ENCODE results near the gene GPR176.
"Not testable (repeated sequence)": the region's sequence is repeated elsewhere in the genome, so short reads cannot be mapped to it uniquely, and the experiment has no call there.

GPR176 gene

DNA sequence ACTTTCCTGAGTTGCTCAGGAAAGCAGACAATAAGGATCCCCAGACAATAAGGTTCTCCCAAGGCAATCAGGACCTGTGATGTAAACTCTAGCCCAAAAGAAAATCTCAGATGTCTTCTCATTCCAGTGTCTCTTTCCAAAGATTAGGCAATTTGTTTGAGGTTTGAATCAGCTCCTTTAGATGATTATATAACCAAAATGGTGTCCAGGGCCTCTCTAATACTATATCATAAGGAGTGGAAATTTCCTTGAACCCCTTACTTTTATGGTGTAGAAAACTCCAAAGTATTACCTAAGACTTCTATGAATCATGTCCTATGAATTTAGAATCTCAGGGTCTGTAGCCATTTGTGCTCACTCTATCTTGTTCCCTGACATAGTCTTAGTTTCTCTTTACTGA, 65.9 kb downstream of the GPR176 start:
- no peak for DNase-seq

DNA sequence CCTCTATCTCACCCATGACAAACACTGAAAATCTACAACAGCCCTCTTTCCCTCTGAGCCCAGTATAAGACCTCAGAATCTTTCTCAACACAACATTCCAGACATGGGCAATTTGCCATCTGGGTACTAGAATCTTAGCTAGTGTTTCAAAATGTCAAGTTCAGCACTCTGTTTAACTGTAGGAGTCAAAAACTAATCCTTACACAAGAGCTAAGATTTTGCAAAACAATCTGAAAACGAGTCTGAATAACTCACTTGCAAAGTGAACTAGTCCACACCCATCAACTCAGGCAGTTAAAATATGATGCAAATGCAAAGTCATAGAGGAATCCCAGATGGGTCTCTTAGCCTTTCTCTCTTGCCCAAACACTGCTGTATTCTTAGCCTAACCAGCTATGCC, 67.8 kb downstream of the GPR176 start:
- DNase-seq, result no peak

DNA sequence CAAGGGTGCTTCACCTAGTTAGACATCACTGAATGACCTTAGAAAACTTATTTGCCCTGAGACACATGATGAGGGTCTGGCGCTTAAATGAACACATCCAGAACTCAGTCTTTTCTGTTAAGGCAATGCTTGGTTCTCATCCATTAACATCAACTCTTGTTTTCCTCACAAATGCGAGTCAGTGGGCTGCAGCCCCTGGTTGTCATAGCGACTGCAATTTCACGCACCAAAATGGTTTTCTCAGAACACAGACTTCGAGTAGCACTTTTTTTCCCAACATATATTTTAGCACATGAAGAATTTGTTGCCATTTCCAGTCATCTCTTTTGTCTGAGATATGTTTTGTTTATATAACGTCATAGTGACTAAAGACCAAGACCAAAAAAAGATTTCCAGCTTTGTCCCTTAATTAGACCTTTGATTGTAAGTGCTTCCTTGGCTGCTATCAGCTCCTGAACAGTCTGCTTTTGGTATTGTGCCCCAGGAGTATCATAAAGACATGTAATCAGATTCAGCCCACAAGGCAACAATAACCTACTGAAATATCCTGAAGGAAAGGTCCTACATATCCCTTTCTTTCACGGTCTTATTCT, 68.5 kb downstream of the GPR176 start:
- no peak for DNase-seq

DNA sequence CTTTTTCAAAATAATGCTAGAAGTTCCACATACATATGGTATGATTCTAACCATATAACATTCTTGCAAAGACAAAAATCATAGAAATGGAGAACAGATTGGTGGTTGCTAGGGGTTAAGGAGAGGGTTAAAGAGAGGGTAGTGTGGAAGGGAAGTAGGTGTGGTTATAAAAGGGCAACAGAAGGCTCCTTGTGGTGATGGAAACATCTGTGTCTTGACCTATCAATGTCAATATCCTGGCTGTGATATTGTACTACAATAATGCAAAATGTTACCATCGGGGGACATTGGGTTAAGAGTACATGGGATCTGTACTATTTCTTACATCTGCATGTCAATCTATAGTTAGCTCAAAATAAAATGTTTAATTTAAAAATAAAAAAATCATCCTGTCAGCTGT, 69.6 kb downstream of the GPR176 start:
- no peak for DNase-seq

DNA sequence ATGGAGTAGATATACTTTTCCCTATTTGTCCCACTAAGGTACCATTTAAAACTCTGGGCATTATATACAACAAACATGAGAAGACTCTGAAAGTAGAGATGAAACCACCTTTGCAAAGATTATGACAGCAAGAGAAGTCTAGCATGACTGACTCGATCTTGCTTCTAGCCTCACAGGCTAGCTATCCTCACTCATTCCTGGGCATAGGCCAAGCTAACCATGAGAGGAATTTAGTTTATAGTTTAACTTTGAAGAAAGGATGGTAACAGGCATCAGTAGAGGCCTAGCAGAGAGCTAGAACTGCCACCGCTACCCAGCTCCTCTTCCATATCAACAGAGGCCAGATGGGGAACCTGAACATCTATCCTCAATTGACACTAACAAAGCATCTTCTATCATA, 74.0 kb downstream of the GPR176 start:
- DNase-seq, result no peak

DNA sequence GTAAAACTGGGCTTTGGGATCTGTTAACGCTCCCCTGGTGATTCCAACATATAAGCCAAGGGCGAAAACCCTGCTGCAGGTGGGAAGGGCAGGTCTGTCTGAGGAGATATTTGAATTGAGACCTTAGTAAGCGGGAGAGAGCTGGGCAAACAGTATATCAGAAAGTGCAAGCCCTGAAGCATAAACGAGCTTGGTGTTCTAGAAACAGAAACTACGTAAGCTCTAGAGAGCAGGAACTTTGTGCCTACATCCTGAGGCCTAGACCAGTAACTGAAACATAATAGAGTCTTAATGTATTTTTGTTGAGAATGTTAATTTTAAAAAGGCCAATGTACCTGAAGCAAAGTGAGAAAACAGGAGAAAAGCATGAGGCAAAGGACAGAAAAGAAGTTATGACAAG, 74.5 kb downstream of the GPR176 start:
- no peak for DNase-seq

DNA sequence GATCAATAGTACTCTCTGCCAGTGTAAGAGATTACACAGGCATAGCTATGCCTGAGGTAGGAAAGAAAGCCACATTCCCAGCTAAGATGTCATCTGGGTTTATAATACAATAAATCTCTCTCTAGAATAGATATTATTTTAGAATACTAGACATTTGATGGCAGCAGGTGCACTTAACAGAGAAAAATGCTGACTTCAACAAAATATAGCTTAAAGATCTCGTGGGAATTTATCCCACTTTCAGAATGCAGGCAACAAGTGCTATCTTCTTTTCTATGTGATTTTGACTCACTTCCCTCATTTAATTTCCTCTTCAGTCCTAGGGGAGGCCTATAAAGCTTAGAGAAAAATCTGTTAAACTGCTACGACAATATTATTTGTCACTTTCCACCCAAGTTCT, 76.5 kb downstream of the GPR176 start:
- DNase-seq, result no peak

DNA sequence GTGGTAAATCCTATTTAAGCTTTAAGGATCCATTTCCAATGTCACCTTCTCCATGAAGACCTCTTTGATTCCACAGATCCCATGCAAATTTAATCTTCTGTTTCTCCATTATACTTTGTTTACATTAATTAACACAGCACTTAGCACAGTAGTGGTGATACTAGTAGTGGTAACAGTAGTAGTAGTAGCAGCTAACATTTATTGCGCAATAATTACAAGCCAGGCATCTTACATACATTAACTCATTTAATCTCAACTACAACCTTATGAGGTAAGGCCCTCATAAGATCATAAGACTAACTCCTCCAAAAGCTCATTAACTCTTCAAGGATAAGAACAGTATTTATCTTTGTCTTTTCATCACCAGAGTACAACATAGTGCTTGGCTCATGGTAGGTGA, 82.6 kb downstream of the GPR176 start:
- no peak for DNase-seq

DNA sequence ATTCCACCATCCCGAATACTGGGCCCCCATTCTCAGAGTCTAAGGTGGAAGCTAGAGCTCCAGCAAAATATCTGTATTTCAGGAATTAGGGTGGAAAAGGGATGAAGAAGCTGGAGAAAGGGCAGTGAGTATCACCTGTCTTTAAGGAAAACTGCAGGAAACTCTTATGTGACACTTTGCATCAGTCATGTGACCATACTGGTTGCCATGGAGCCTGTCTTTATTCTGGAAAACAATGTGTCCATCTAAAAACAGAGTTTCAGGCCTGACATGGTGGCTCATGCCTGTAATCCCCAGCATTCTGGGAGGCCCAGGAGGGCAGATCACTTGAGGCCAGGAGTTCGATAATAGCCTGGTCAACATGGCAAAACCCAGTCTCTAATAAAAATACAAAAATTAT, 84.5 kb downstream of the GPR176 start:
- no peak for DNase-seq

DNA sequence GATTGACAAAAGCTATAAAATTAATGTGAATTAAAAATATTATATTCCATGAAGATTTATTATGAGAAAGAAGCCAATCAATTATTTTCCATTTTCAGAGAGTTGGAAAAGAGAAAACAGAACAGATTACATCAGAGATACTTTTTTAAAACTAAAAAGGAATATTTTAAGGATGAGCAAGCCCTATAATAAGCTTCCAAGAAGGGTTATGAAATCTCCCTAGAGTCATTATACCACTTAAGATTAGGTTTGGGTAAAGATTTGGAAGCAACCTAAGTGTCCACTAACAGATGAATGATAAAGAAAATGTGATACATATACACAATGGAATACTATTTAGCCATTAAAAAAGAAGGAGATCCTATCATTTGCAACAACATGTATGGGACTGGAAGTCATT, 85.8 kb downstream of the GPR176 start:
- DNase-seq, result no peak

DNA sequence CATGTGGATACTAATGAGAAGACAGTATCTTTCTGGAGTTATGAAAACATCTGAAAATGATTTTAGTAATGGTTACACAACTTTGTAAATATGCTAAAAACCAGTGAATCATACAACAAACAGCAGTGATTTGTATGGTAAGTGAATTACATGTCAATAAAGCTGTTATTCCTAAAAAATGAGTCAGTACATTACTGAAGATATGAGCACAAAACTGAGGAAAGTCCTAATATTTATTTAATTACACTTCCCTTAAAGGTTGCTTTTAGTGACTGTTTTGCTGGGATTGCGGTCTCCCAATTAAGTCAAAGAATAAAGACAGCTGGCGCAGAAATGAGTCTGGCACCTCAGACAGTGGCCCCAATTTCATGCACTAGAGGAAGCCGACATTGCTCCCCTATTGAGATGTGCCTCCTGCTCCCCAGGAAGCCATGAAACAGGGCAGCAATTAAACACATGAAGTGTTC, 86.5 kb downstream of the GPR176 start:
- DNase-seq, result no peak

DNA sequence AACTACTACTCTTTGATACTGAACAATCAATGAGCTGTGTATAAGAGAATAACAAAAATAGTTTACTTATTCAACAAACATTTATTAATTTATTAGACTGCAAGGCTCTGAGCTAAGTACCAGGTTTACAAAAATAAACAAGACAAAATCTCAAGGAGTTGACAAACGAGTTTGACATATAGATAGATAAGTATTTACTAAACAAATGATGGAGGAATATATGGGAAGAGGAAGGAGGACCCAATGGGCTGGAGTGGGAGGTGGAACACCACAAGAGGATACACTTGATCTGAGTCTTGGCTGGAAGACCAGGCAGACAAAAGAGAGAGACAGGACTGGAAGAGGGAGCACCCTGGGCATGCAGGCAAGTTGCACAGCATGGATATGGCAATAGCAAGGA, 89.9 kb downstream of the GPR176 start:
- DNase-seq, result no peak

DNA sequence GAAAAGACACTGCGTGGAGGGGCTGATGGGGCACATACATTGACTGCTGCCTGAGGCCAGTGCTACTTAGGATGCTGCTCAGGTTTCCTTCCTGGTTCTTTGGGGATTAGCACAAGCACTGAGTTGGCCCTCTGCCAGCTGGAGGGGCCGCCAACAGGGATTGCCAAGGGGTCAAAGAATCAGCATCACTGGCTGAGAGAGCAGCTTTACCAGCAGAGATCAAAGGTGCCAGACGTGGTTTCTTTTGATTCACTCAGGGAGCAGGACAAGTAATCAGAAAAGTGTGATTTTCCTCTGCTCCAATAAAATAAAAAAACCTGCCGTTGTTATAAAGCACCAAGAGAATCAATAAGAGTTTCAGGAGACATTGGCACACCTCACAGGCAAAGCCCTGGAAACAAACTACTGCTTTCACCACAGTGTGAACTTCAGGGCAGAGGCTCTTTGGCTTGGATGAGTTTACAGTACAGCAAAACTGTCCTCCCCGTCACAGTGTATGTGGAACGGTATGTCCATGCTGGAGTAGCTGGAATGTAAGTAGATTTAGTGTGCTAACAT, 91.6 kb downstream of the GPR176 start:
- DNase-seq, result no peak

DNA sequence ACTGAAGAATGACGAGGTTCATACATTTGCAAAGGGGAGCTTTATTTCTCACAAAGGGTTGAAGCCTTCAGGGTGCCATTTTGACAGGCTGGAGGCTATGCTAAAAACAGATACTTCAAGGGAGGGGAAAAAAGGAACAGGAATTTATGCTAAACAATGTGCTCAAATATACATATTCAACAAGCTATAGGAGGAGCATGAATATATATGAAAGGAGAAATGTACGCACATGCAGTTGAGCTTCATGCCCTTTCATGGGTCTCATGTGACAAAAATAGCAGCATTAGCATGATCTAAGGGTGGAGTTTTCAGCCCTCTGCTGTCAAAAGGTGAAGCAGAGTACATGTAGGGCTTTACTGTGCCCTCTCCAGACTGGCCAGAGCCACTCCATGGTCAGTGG, 93.1 kb downstream of the GPR176 start:
- no peak for DNase-seq

DNA sequence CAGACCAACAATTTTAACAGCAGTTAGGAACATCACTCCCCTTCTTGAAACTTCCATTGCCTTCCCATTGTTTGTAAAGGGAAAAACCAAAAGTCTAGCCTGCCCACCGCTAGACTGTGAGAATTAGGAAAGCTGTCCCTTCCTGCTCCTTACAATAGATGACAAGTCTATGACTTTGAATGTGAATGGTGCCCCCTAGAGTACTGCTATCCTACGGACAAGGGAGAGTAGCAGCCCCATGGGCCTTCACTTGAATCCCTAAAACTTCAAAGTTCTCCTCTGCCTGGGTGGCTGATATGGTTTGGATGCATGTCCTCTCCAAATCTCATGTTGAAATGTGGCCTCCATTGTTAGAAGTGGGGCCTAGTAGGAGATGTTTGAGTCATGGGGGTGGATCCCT, 96.4 kb downstream of the GPR176 start:
- DNase-seq, result no peak

DNA sequence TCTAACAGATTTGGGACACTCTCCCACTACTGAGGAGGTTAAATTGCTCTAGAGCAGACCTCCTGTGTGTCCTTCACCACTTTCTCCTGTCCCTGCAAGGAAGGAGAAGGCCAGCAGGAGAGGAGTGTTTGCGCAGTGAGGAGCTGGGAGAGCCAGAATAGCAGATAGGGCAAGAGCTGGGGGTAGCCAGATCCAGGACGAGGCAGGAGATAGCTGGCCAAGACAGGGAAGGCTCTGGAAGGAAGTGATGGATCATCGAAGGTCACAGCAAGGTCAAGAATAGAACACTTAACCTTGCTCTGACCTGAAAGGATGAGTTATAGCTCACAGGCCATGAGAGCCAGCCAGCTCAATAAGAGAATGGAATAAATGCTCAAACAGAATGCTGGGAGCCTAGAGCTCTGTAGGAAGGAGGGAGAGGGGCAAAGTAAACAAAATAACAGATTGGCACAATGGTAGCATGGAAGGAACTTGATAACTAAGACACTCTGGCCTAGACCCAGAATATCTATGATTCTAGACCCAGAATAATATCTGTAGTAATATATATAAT, 99.9 kb downstream of the GPR176 start:
- no peak for DNase-seq

DNA sequence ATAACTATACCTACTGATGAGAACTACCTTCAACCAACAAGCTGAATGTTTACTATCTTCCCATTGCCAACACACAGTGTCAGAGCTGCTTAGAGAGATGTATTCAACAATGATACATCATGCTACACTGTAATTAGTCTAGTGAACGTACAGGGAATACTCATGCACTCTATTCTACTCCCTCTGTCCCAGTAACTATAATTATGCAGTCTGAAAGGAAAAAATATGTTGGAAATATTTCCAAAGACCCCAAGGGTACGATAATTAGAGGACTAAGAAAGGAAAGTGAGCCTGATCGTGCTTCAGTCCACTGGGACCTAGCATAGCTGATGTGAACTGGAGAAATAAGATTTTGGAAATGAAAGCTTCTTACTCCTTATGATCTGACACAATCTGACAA, 100.5 kb downstream of the GPR176 start:
- no peak for DNase-seq

DNA sequence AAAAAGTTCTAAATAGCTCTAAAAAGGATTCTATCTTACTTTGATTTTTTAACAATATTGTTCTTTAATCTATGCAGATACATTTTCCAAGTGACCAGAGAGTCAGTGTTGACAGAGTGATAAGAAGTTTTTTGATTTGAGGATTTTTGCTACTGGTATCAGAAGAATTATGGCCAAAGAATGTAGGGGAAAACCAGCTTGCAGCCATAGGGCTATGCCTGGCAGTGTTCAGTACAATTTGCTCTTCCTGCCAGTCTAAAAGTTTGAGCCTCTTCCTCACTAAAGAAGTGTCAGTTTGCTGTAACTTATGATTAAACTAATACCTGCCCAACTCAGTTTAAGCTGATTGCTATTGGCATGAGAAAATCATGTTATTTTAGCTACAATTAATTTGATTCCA, 102.2 kb downstream of the GPR176 start:
- no peak for DNase-seq

DNA sequence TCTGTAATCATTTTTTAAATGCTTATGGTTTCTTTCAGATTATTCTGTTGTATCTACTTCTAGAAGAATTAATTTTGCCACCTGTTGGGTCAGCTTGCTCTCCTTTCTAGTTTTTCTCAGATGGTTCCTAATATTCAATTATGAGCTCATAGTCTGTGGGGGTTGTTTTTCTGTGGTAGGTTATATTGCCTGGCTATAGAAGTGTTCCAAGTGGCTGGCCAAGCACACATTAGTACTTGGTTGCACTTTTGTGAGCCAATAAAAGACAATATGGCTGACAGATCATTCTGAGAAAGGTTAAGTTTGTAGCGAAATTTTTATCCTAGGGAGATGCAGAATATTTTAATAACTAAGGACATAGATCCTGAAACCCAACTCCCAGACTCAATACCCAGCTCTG, 105.6 kb downstream of the GPR176 start:
- no peak for DNase-seq

DNA sequence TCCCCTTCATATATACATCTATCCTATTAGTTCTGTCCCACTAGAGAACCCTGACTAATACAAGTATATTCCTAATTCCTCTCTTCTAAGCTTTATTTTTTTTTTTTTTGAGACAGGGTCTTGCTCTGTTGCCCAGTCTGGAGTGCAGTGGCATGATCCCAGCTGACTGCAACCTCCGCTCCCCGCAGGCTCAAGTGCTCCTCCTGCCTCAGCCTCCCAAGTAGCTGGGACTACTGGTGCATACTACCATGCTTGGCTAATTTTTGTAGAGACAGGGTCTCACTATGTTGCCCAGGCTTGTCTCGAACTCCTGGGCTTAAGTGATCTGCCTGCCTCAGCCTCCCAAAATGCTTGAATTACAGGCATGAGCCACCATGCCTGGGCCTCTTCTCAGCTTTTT, 107.4 kb downstream of the GPR176 start:
- DNase-seq, result not testable (repeated sequence)

DNA sequence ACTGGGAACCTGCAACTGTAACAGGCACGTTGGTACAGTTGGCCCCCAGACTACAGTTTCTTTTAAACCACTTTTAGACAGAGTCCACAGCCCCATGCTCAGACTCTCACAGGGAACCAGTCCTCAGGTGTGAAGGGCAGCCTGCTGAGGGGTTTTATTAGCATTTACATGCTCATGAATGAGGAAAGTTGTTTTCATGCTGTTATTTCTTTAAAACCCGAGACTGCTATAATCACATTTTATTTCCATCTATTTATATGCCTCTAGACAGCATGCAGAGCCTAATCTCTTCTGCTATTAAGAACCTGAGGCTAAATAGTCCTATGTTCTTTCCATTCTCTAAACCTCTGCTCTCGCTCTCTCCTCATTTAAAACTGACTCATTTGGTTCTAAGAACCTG, 111.2 kb downstream of the GPR176 start:
- no peak for DNase-seq

DNA sequence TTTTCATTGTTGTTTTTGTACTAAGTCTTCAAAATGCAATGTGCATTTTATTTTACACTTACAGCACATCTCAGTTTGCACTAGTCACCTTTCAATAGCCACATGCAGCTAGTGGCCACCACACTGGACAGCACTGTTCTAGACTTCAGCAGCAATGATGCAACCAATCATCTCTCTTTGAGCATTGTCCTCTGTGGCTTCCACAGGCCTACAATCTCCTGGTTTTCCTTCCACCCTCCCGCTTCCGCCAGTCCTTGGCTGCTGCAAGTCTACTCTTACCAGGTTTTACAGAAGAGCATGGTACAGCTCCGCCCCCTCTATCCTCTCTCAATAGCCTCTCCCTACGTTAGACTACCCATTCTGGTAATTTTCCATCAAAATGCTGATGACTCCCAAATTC, 112.3 kb downstream of the GPR176 start:
- no peak for DNase-seq

DNA sequence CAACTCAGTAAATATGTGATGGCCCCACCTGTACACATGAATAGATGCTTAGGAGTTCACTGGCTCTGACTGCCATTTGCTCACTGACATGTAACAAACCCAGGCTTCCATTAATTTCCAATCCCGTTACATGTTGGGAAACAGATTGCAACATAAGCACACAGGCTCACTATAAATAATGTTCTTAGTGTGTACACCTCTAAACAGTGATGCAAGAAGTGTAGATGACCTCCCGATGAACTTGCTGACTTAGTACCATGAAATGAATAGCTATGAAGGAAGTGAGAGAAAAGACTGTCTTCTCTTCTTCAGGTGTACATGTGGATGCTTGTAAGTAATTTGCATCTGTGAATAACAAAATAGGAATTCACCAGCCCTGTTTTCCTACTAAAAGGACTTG, 116.0 kb downstream of the GPR176 start:
- DNase-seq, result no peak

DNA sequence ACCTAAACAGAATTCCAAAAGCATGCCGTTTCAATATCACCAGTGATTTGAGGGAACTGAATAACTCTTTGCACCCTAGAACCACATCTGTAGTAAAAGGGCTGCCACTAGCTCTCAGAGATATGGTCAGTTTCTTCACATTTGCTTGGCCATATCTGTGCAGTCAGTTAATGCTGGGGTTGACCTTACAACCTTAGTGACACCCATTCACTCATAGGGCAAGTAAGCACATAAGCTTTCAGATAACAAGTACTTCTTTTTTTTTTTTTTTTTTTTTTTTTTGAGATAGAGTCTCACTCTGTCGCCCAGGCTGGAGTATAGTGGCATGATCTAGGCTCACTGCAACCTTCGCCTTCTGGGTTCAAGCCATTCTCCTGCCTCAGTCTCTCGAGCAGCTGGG, 117.0 kb downstream of the GPR176 start:
- DNase-seq, result no peak

DNA sequence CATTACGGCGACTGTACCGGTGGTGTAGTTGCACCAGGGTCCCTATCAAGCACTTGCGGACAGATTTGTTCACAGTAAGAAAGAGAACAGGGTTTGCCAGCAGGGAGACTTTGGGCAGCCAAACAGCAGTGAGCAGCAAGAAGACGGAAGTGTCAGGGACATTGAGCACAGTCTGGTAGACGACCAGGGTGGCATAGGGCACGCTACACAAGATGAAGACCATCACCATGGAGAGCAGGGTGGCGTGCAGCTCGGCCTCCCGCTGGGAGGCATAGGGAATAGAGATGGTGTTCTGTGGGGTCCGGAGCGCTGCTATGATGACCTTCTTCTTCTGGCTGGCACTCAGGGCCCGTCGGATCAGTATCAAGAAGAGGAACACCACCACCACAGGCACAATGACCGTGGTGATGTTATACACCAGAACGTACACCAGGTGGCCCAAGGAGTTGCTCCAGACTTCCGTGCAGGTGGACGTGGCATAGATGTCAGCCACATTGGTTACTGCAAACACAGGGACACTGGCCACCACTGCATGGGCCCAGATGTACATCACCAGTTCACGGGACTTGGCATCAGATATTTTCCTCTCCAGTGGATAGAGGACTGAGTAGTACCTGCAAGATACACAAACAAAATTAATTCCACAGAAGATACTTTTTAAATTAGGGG, 118.3 kb downstream of the GPR176 start:
- DNase-seq, result no peak

Measured in NK-92 treated with Interleukin-12 subunit alpha and Interleukin-12 subunit beta, amount 100 ng/mL, for 24 hours (cell line).